Measurements from ENCODE around the gene ISOC2.

Gene ISOC2

GRCh38 chr19:55482156-55482961, 20.9 kb upstream of the ISOC2 start:
- no peak overlapping the region for H3K9ac ChIP-seq (ENCODE audit: low read length)
- H3K27me3 ChIP-seq (ENCODE audit: control insufficient read depth, insufficient read depth, low read length): no peaks in the 10 kb centered on the region
- H3K9me3 ChIP-seq (ENCODE audit: control insufficient read depth, insufficient read depth, low read depth, low read length): no peaks in the 10 kb centered on the region
- H3K27ac ChIP-seq (ENCODE audit: low read depth, low read length): no peak overlapping the region
- no peak overlapping the region for H3K4me3 ChIP-seq (ENCODE audit: low read depth, low read length)
- peaks cover 11% of the 10 kb centered on the region for H3K36me3 ChIP-seq (ENCODE audit: control insufficient read depth, insufficient read depth, low read length)
- H3K4me1 ChIP-seq (ENCODE audit: control insufficient read depth, insufficient read depth, low read length): peaks cover 39% of the 10 kb centered on the region

- Histone ChIP-seq H3K4me1 (ENCODE audit: control insufficient read depth, insufficient read depth, low read length) (peaks cover 33% of the 10 kb centered on the region), H3K36me3 (ENCODE audit: control insufficient read depth, insufficient read depth, low read length) (peaks cover 11% of the 10 kb centered on the region), H3K9me3 (ENCODE audit: control insufficient read depth, insufficient read depth, low read depth, low read length) (no peaks in the 10 kb centered on the region), H3K4me3 (ENCODE audit: low read depth, low read length) (no peak overlapping the region), H3K27me3 (ENCODE audit: control insufficient read depth, insufficient read depth, low read length) (no peaks in the 10 kb centered on the region), H3K9ac (ENCODE audit: low read length) (no peak overlapping the region), H3K27ac (ENCODE audit: low read depth, low read length) (no peak overlapping the region)
Observed at GRCh38 chr19:55481794-55482155, 20.3 kb upstream of the ISOC2 start.

GRCh38 chr19:55481148-55481793, 19.8 kb upstream of the ISOC2 start:
- no peak overlapping the region for H3K4me3 ChIP-seq (ENCODE audit: low read depth, low read length)
- peaks cover 11% of the 10 kb centered on the region for H3K36me3 ChIP-seq (ENCODE audit: control insufficient read depth, insufficient read depth, low read length)
- H3K9me3 ChIP-seq (ENCODE audit: control insufficient read depth, insufficient read depth, low read depth, low read length): no peaks in the 10 kb centered on the region
- H3K27ac ChIP-seq (ENCODE audit: low read depth, low read length): no peak overlapping the region
- peaks cover 31% of the 10 kb centered on the region for H3K4me1 ChIP-seq (ENCODE audit: control insufficient read depth, insufficient read depth, low read length)
- no peak overlapping the region for H3K9ac ChIP-seq (ENCODE audit: low read length)
- no peaks in the 10 kb centered on the region for H3K27me3 ChIP-seq (ENCODE audit: control insufficient read depth, insufficient read depth, low read length)

GRCh38 chr19:55479451-55480230, 18.2 kb upstream of the ISOC2 start:
- peaks cover 8% of the 10 kb centered on the region for H3K36me3 ChIP-seq (ENCODE audit: control insufficient read depth, insufficient read depth, low read length)
- H3K4me1 ChIP-seq (ENCODE audit: control insufficient read depth, insufficient read depth, low read length): peaks cover 32% of the 10 kb centered on the region
- H3K9ac ChIP-seq (ENCODE audit: low read length): no peak overlapping the region
- H3K4me3 ChIP-seq (ENCODE audit: low read depth, low read length): no peak overlapping the region
- H3K9me3 ChIP-seq (ENCODE audit: control insufficient read depth, insufficient read depth, low read depth, low read length): no peaks in the 10 kb centered on the region
- H3K27ac ChIP-seq (ENCODE audit: low read depth, low read length): no peak overlapping the region
- H3K27me3 ChIP-seq (ENCODE audit: control insufficient read depth, insufficient read depth, low read length): no peaks in the 10 kb centered on the region

- no peak overlapping the region for H3K4me3 ChIP-seq (ENCODE audit: low read depth, low read length)
- no peak overlapping the region for H3K27ac ChIP-seq (ENCODE audit: low read depth, low read length)
- H3K36me3 ChIP-seq (ENCODE audit: control insufficient read depth, insufficient read depth, low read length): peaks cover 8% of the 10 kb centered on the region
- no peaks in the 10 kb centered on the region for H3K9me3 ChIP-seq (ENCODE audit: control insufficient read depth, insufficient read depth, low read depth, low read length)
- H3K4me1 ChIP-seq (ENCODE audit: control insufficient read depth, insufficient read depth, low read length): peaks cover 32% of the 10 kb centered on the region
- H3K9ac ChIP-seq (ENCODE audit: low read length): no peak overlapping the region
- no peaks in the 10 kb centered on the region for H3K27me3 ChIP-seq (ENCODE audit: control insufficient read depth, insufficient read depth, low read length)
Observed at GRCh38 chr19:55479045-55479444, 17.6 kb upstream of the ISOC2 start.

GRCh38 chr19:55478364-55478763, 16.9 kb upstream of the ISOC2 start:
- Histone ChIP-seq H3K4me1 (ENCODE audit: control insufficient read depth, insufficient read depth, low read length) (peaks cover 33% of the 10 kb centered on the region), H3K9me3 (ENCODE audit: control insufficient read depth, insufficient read depth, low read depth, low read length) (no peaks in the 10 kb centered on the region), H3K36me3 (ENCODE audit: control insufficient read depth, insufficient read depth, low read length) (peaks cover 8% of the 10 kb centered on the region), H3K27ac (ENCODE audit: low read depth, low read length) (no peak overlapping the region), H3K4me3 (ENCODE audit: low read depth, low read length) (no peak overlapping the region), H3K27me3 (ENCODE audit: control insufficient read depth, insufficient read depth, low read length) (no peaks in the 10 kb centered on the region), H3K9ac (ENCODE audit: low read length) (no peak overlapping the region)

GRCh38 chr19:55477905-55478304, 16.5 kb upstream of the ISOC2 start:
- Histone ChIP-seq H3K9ac (ENCODE audit: low read length) (no peak overlapping the region), H3K4me3 (ENCODE audit: low read depth, low read length) (0 out of 2 replicates have a peak overlapping the region, but pooled peaks have one; percentile 24)

GRCh38 chr19:55476100-55476775, 14.8 kb upstream of the ISOC2 start, which contains the start of gene ZNF628:
TSS of gene ZNF628 (plus strand) at chr19:55476617. CDS start at chr19:55479911, 3,294 bp downstream.
- H3K27ac ChIP-seq (ENCODE audit: low read depth, low read length): peak within 1 kb of the TSS; percentile 36
- H3K9me3 ChIP-seq (ENCODE audit: control insufficient read depth, insufficient read depth, low read depth, low read length): no peaks in the 10 kb centered on the region
- peak within 1 kb of the TSS; percentile 61 for H3K9ac ChIP-seq (ENCODE audit: low read length)
- peak within 1 kb of the TSS; percentile 78 for H3K4me3 ChIP-seq (ENCODE audit: low read depth, low read length)
- no peaks in the 10 kb centered on the region for H3K27me3 ChIP-seq (ENCODE audit: control insufficient read depth, insufficient read depth, low read length)
- H3K4me1 ChIP-seq (ENCODE audit: control insufficient read depth, insufficient read depth, low read length): peaks cover 32% of the 10 kb centered on the region
- no peaks in the 10 kb centered on the region for H3K36me3 ChIP-seq (ENCODE audit: control insufficient read depth, insufficient read depth, low read length)

More at GRCh38 chr19:55477905-55478304, 16.5 kb upstream of the ISOC2 start:
- H3K27ac ChIP-seq (ENCODE audit: low read depth, low read length): no peak overlapping the region
- peaks cover 38% of the 10 kb centered on the region for H3K4me1 ChIP-seq (ENCODE audit: control insufficient read depth, insufficient read depth, low read length)
- no peaks in the 10 kb centered on the region for H3K9me3 ChIP-seq (ENCODE audit: control insufficient read depth, insufficient read depth, low read depth, low read length)
- H3K36me3 ChIP-seq (ENCODE audit: control insufficient read depth, insufficient read depth, low read length): peaks cover 5% of the 10 kb centered on the region
- H3K27me3 ChIP-seq (ENCODE audit: control insufficient read depth, insufficient read depth, low read length): no peaks in the 10 kb centered on the region

- peak overlapping the region; percentile 59 for H3K9ac ChIP-seq (ENCODE audit: low read length)
- no peak overlapping the region for H3K4me3 ChIP-seq (ENCODE audit: low read depth, low read length)
- no peaks in the 10 kb centered on the region for H3K36me3 ChIP-seq (ENCODE audit: control insufficient read depth, insufficient read depth, low read length)
- peak overlapping the region; percentile 7; the same call in 1 of the 2 replicates for H3K27ac ChIP-seq (ENCODE audit: low read depth, low read length)
- no peaks in the 10 kb centered on the region for H3K27me3 ChIP-seq (ENCODE audit: control insufficient read depth, insufficient read depth, low read length)
- H3K4me1 ChIP-seq (ENCODE audit: control insufficient read depth, insufficient read depth, low read length): peaks cover 26% of the 10 kb centered on the region
- no peaks in the 10 kb centered on the region for H3K9me3 ChIP-seq (ENCODE audit: control insufficient read depth, insufficient read depth, low read depth, low read length)
Observed at GRCh38 chr19:55474269-55475265, 13.1 kb upstream of the ISOC2 start.

Measured in HUES6 (cell line).